Amniotic stem cell (primary cell): ENCODE measurements around the gene MORN4.
"Not testable (repeated sequence)": the region's sequence is repeated elsewhere in the genome, so short reads cannot be mapped to it uniquely, and the experiment has no call there.

ENCODE experiments used
- DNase-seq: peaks from one replicate; lab custom pipeline; 2025; lab: John Stamatoyannopoulos, UW

Gene MORN4

GRCh38 chr10:97632949-97633884, at the start of gene MORN4:
Gene MORN4 (minus strand): TSS chr10:97633500. CDS start chr10:97619653, 13,847 bp downstream.
- peak; percentile 90 for DNase-seq

DNA sequence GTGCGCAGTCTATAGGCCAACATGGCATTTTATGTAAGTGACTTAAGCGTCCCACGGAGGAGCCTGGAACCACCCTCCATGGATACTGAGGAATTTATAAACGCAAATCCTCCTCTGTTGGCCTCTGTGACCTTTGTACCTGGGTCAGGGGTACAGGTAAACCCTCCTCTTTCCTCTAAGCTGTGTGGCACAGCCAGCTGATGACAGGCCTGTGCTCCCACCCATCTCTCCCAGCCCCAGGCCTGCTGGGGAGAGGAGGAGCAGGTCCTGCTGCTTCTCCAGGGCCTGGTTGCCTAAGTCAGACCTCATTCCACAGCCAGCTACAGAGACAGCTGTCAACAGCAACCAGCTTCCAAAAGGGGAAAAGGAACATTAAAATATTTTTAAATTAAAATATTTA, 48.7 kb upstream of the MORN4 start:
- no peak for DNase-seq

- no peak for DNase-seq
Observed at GRCh38 chr10:97679594-97679993, 46.3 kb upstream of the MORN4 start.

DNA sequence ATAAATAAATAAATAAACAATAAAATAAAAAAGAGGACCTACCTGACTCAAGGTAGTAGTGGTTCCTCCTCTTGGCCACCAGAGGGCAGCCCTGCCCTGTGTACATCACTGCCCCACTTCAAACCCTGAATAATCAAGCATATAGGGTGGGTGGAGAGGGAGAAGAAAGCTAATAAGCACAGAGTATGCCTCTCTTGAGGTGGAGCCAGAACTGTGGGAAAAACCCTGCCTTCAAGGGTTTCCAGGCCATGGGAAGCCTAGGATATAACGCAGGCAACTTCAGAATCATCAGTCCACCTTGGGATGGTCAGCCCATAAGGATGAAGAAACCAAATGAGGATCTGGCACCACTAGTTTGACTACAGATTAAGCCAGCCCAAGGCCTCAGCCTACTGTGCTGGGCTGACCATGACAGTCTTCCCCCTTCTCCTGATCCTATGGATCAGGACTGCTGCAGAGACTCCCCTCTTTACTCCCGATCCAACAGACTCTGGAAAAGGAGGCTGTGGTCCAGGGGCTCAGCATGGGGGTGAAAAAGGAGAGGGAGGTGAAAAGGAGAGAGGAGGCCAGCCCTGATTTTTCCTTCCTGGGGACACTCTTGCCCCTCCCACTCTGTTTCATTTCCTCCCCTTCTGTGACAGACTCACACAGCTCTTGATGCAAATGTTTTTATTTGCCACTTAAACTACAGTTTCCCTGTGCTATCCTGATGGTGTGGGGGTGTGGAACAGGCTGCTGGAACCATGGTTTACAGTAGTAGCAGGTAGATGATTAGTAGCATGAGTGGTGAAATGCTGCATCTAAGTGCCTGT, 43.7 kb upstream of the MORN4 start:
- DNase-seq: peak; percentile 13

GRCh38 chr10:97675222-97675621, 41.9 kb upstream of the MORN4 start:
- no peak for DNase-seq

DNA sequence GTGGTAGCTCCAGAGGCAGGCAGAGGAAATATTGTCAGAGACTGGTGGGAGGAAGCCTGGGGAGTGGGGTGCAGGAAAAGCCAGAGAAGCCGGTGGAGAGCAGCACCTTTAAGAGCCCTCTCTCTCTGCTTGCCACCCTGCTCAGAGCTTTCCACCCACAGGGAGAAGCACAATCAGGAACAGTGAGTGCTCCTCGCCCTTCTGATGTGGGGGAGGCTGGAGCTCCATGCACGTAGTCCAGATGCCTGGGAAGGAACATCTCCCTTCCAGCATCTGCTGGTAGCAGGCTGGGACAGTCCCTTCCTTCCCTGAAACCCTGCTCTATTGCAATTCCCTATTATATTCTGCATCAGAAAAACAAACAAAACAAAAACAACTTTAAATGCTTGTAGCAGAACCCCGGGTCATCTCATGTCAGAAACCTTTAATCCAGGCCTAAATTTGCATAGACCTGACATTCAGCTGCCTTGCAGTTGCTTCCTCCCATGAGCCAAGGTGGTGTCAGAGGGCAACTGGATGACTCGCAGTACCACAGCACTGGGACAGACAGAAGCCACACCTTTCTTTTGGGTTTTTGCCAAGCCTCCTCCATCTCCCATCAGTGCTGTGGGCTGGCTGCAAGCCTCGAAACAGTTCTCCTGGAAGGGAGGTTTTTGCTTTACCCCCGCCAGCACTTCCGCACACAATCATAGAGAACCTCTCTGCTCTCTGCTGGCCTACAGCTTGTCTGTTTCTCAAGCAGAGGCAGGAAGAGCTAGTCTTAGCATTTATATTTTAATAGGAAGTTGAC, 40.6 kb upstream of the MORN4 start:
- no peak for DNase-seq

- no peak for DNase-seq
Observed at GRCh38 chr10:97669571-97669970, 36.3 kb upstream of the MORN4 start.

DNA sequence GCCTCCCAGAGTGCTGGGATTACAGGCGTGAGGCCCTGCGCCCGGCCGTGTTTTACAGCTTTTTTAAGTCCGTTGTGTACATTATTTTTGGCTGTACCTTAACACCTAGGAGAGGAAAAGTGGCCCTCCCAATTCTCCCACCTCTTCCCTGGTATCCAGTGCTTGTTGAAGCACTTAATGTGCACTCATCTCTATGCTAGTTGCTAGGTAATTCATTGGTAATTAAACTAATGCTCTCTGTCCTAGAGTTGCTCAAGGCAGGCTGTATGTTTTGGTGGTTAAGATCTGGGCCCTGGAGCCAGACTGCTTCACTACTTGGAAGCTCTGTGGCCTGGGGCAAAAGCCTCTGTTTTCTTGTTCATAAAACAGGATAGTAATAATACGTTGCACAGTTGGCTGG, 34.2 kb upstream of the MORN4 start:
- no peak for DNase-seq

- no peak for DNase-seq
Observed at GRCh38 chr10:97666992-97667391, 33.7 kb upstream of the MORN4 start.

DNA sequence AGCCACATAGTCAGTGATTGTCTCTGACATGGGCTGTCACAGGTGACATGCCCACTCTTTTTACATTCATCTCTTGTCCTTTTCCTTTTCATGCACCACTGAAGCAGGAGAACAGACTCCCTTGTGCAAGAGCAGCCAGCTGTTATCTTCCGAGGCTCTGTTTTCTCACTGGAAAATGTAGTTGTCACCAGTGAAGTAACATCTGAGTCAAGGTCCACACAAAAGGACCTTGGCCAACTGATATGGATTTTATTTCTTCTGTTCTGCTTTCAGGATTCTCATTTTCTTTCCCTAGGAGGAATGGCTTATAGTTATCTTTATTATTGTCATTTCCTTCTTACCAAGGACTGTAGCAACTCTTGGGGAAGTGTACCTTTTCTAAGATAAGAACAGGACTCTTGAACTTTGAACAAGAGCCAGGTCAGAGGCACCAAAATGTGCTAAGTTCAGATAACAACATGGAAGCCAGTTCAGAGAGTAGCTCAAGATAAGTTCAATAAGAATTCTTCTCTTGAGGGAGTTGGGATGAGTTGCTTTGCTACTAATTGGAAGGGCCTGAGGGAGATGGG, 31.1 kb upstream of the MORN4 start:
- DNase-seq: no peak

- no peak for DNase-seq
Observed at GRCh38 chr10:97659589-97659988, 26.3 kb upstream of the MORN4 start.

- no peak for DNase-seq
Observed at GRCh38 chr10:97656777-97657176, 23.5 kb upstream of the MORN4 start.

DNA sequence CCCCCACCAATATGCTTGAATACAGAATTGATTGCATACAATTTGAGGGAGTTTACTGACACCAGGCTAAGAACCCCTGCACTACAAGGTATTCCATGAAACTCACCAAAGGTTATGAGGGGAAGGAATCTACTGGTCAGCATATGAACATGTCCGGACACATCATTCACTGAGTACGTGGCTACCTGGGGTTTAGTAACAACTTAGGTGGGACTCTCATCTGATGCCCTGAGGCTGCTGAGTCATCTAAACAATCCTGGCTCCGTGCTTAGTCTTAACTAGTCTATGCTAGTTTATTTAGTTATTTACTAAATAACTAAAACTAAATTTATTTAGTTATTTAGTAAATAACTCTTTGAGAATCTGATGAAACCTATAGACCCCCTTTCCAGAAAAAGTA, 18.5 kb upstream of the MORN4 start:
- DNase-seq: no peak

DNA sequence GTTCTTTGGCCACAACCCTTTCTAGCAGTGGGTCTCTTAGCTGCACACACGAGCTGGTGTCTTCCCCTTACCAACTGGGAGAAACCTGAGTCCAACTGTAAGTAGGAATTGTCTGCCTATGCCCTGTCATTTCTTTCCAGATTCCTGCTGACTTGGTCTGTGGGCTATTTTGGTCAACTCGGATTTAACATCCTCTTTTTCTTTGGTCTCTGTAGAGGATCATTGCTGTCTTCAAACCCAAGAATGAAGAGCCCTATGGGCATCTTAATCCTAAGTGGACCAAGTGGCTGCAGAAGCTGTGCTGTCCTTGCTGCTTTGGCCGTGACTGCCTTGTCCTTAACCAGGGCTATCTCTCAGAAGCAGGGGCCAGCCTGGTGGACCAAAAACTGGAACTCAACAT, 17.4 kb upstream of the MORN4 start:
- no peak for DNase-seq

- DNase-seq: not testable (repeated sequence)
Observed at GRCh38 chr10:97649405-97649750, 16.1 kb upstream of the MORN4 start.

DNA sequence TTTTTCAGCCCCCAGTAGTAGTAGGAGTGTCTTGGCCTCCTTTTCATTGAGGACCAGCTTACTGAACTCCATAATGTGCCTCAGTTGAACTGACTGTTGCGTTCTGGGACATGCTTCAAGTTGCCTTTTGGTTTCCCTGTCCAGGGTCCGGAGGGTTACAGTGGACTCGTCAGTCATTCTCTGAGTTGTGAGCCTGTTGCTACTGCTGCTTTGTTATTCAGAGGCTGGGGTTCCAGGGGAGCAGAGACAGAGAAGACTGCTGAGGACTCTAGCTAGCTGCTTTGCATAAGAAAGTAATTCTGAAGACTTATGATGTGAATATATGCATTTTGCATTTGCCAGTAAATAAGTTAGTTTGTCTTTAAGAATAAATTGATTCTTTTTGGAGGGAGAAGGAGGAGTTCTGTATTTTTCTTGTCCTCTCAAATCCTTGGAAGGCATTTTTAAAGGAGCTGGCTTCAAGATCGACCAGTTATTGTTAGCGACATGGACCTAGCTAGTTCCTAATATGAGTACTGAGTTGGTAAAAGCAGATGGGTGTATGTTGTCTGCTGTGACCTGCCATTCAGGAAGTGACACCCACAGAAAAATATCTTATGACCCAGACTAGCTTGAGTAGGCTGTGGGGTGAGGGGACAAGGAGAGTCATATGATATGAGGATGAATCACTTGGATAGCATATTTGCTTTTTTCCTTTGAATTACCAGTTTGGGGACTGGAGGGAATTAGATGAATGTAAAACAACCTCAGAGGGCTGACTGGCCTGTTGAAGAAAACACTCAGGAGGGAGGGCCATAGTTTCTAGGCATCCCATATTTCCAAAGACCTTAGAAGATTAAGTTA, 15.5 kb upstream of the MORN4 start:
- DNase-seq: peak; percentile 82

GRCh38 chr10:97647556-97647955, 14.3 kb upstream of the MORN4 start:
- no peak for DNase-seq

DNA sequence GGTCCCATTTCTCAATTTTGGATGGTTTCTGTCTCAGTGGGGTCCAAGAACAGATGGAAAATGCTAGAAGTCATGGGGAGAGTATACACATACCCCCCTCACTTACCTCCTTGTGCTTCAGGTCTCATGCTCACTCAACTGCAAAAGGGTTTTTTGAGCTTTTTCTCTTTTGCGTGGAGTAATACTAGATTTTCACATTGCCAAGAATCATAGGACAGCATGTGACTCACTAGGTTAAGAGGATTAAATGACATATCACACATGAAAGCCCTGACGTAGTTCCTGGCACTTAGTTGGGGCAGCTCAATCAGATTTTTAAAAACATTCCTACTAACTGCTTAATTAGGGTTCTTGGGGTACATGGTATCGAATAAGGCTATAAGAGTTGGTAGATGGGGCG, 11.6 kb upstream of the MORN4 start:
- DNase-seq: no peak

- no peak for DNase-seq
Observed at GRCh38 chr10:97643441-97643985, 10.2 kb upstream of the MORN4 start.

DNA sequence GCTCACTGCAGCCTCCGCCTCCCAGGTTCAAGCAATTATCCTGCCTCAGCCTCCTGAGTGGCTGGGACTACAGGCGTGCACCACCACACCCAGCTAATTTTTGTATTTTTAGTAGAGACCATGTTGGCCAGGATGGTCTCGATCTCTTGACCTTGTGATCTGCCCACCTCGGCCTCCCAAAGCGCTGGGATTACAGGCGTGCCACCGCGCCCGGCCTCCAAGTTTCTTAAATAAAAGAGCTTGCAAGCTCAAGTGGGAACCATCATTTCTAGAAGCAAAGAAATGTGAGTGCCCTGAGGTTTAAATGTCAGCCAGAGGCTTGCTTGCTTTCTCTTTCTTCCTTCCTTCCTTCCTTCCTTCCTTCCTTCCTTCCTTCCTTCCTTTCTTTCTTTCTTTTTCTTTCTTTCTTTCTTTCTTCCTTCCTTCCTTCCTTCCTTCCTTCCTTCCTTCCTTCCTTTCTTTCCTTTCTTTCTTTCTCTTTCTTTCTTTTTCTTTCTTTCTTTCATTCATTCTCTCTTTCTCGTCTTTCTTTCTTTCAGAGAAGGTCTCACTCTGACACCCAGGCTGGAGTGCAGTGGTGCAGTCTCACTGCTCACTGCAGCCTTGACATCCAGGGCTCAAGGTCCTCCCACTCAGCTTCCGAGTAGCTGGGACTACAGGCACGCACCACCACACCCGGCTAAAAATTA, 9.3 kb upstream of the MORN4 start:
- DNase-seq: not testable (repeated sequence)
